Type B pancreatic cell (in vitro differentiated cells): ENCODE data around the gene BRWD1. TPM values are rescaled to one million over a fixed set of nuclear protein-coding genes. Genes with fewer than 3 reads are reported as not detected.

Experiments used
- DNase-seq: peaks from one replicate; pipeline ENCODE4 v3.0.0; 2021; ENCODE audit warnings: mixed read lengths; ENCODE audit not compliant: unreplicated experiment; ENCODE audit errors: extremely low spot score
- H3K27ac Mint-ChIP-seq: 2 replicates; pipeline ENCODE4 v1.8.0; 2021; ENCODE audit warnings: mild to moderate bottlenecking, mixed read lengths
- H3K27me3 Mint-ChIP-seq: 2 replicates; pipeline ENCODE4 v1.8.0; 2021; ENCODE audit warnings: mixed read lengths
- H3K36me3 Mint-ChIP-seq: 2 replicates; pipeline ENCODE4 v1.8.0; 2021; ENCODE audit warnings: mixed read lengths
- H3K4me1 Mint-ChIP-seq: one replicate; pipeline ENCODE4 v1.8.0; 2021; ENCODE audit warnings: mixed read lengths; ENCODE audit not compliant: unreplicated experiment
- H3K4me3 Mint-ChIP-seq: 2 replicates; pipeline ENCODE4 v1.8.0; 2021; ENCODE audit warnings: mild to moderate bottlenecking, mixed read lengths
- H3K9me3 Mint-ChIP-seq: 2 replicates; pipeline ENCODE4 v1.8.0; 2021; ENCODE audit warnings: mixed read lengths
- CTCF ChIP-seq: fragments of 200-600 bp; sonication (generic); conservative IDR thresholded peaks from 2 replicates; pipeline ENCODE4 v1.5.0; 2021; ENCODE audit warnings: antibody characterized with exemption, mild to moderate bottlenecking
- total RNA-seq: library from RNA; stranded (reverse); gene quantifications from 2 replicates; pipeline ENCODE4 v1.2.1, GENCODE V29; 2021; ENCODE audit warnings: low replicate concordance

Gene BRWD1
- total RNA-seq, 1 donor from 2014 or later: 48.0 TPM

GRCh38 chr21:39269620-39270019 is 43.8 kb downstream of the BRWD1 start:
- Mint-ChIP-seq H3K27ac (no peak overlapping the region), H3K4me3 (no peak overlapping the region), H3K27me3 (no peaks in the 10 kb centered on the region), H3K4me1 (no peaks in the 10 kb centered on the region), H3K9me3 (no peaks in the 10 kb centered on the region), H3K36me3 (peaks cover 40% of the 10 kb centered on the region)
- TF ChIP-seq CTCF: no peak
- no peak for DNase-seq

GRCh38 chr21:39265603-39266002 is 47.8 kb downstream of the BRWD1 start:
- no peak for TF ChIP-seq CTCF
- no peaks in the 10 kb centered on the region for H3K27me3 Mint-ChIP-seq
- H3K27ac Mint-ChIP-seq: no peak overlapping the region
- no peaks in the 10 kb centered on the region for H3K4me1 Mint-ChIP-seq
- no peak overlapping the region for H3K4me3 Mint-ChIP-seq
- no peaks in the 10 kb centered on the region for H3K9me3 Mint-ChIP-seq
- peaks cover 46% of the 10 kb centered on the region for H3K36me3 Mint-ChIP-seq
- no peak for DNase-seq

GRCh38 chr21:39263372-39263771 is 50.1 kb downstream of the BRWD1 start:
- Mint-ChIP-seq H3K4me1 (no peaks in the 10 kb centered on the region), H3K36me3 (peaks cover 38% of the 10 kb centered on the region), H3K9me3 (no peaks in the 10 kb centered on the region), H3K4me3 (no peak overlapping the region), H3K27ac (no peak overlapping the region), H3K27me3 (no peaks in the 10 kb centered on the region)
- DNase-seq: no peak
- TF ChIP-seq CTCF: no peak

GRCh38 chr21:39258207-39258606 is 55.2 kb downstream of the BRWD1 start:
- H3K27ac Mint-ChIP-seq: no peak overlapping the region
- TF ChIP-seq CTCF: no peak

GRCh38 chr21:39251326-39251725 is 62.1 kb downstream of the BRWD1 start:
- Mint-ChIP-seq H3K27ac (no peak overlapping the region), H3K36me3 (peaks cover 32% of the 10 kb centered on the region)
- DNase-seq: no peak

More at GRCh38 chr21:39258207-39258606, 55.2 kb downstream of the BRWD1 start:
- no peaks in the 10 kb centered on the region for H3K9me3 Mint-ChIP-seq
- H3K36me3 Mint-ChIP-seq: peaks cover 26% of the 10 kb centered on the region
- no peaks in the 10 kb centered on the region for H3K4me1 Mint-ChIP-seq
- no peaks in the 10 kb centered on the region for H3K27me3 Mint-ChIP-seq
- H3K4me3 Mint-ChIP-seq: no peak overlapping the region
- DNase-seq: no peak

More at GRCh38 chr21:39251326-39251725, 62.1 kb downstream of the BRWD1 start:
- H3K4me1 Mint-ChIP-seq: peaks cover 7% of the 10 kb centered on the region
- TF ChIP-seq CTCF: no peak
- no peak overlapping the region for H3K4me3 Mint-ChIP-seq
- H3K27me3 Mint-ChIP-seq: no peaks in the 10 kb centered on the region
- no peaks in the 10 kb centered on the region for H3K9me3 Mint-ChIP-seq
